Lower leg skin (tissue), 3 donors: ENCODE measurements around the gene PDE8B.

Source experiments
- CTCF ChIP-seq, 3 donors: fragments of 450-650 bp; IDR thresholded peaks; one replicate each; pipeline ENCODE4 v1.5.1; 2016; ENCODE audit warnings: antibody characterized with exemption in 3 of 3, mild to moderate bottlenecking in 3 of 3, moderate library complexity in 2 of 3
- POLR2A ChIP-seq, 2 donors: fragments of 450-650 bp; IDR thresholded peaks; one replicate each; pipeline ENCODE4 v1.6.1; 2016 to 2017; ENCODE audit warnings: antibody characterized with exemption in 2 of 2, mild to moderate bottlenecking in 1 of 2, moderate library complexity in 1 of 2

- TF ChIP-seq POLR2A (IDR thresholded peaks at IDR 0.05) (no peak), CTCF (IDR thresholded peaks at IDR 0.05) (no peak)
Measured at GRCh38 chr5:77282337-77283027, 72.0 kb downstream of the PDE8B start.
